Hepatocyte (in vitro differentiated cells): ENCODE data around the gene CDK5RAP1.

Experiments used
- EZH2 ChIP-seq: fragments of 200-600 bp; sonication (generic); IDR thresholded peaks from 2 replicates; pipeline ENCODE4 v1.6.1; 2016; ENCODE audit warnings: antibody characterized with exemption, mild to moderate bottlenecking, borderline replicate concordance
- EZH2phosphoT487 ChIP-seq: fragments of 200-600 bp; sonication (generic); IDR thresholded peaks from one replicate; pipeline ENCODE4 v1.6.1; 2018; ENCODE audit warnings: antibody characterized with exemption, mild to moderate bottlenecking, low read depth, moderate library complexity; ENCODE audit not compliant: unreplicated experiment, severe bottlenecking
- TF ChIP-seq, protein P1 (sequence below): fragments of 200-600 bp; sonication (generic); IDR thresholded peaks from 2 replicates; pipeline ENCODE4 v1.5.1; 2016; ENCODE audit warnings: antibody characterized with exemption, mild to moderate bottlenecking; ENCODE audit not compliant: poor library complexity

DNA sequence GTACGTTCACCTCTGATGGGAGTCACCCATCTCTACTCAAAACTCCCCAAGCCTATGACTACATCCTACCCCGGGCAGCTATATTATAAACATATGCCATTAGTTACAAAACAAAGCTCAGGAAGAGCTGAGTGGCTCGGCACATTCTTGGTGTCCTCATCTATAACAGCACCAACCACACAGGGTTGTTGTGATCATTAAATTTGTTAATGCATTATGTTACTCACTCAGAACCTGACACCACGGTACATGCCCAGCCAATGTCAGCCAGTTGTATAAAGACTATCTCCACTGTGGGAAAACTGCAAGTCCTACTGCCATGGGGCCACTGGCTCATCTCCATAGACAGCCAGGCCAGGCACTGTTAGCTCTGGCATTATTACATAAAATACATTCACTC is 7.7 kb downstream of the CDK5RAP1 start:
- TF ChIP-seq, protein P1, sequence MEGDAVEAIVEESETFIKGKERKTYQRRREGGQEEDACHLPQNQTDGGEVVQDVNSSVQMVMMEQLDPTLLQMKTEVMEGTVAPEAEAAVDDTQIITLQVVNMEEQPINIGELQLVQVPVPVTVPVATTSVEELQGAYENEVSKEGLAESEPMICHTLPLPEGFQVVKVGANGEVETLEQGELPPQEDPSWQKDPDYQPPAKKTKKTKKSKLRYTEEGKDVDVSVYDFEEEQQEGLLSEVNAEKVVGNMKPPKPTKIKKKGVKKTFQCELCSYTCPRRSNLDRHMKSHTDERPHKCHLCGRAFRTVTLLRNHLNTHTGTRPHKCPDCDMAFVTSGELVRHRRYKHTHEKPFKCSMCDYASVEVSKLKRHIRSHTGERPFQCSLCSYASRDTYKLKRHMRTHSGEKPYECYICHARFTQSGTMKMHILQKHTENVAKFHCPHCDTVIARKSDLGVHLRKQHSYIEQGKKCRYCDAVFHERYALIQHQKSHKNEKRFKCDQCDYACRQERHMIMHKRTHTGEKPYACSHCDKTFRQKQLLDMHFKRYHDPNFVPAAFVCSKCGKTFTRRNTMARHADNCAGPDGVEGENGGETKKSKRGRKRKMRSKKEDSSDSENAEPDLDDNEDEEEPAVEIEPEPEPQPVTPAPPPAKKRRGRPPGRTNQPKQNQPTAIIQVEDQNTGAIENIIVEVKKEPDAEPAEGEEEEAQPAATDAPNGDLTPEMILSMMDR = no peak
- no peak for TF ChIP-seq EZH2
- TF ChIP-seq EZH2phosphoT487 = no peak
